ENCODE data around the gene TEN1. TPM values are rescaled to one million over a fixed set of nuclear protein-coding genes. Genes with fewer than 3 reads are reported as not detected.

TEN1 gene
- total and polyA plus RNA-seq, 8 donors: 14.2 to 121 (median 37.1) TPM; not detected in 1

DNA sequence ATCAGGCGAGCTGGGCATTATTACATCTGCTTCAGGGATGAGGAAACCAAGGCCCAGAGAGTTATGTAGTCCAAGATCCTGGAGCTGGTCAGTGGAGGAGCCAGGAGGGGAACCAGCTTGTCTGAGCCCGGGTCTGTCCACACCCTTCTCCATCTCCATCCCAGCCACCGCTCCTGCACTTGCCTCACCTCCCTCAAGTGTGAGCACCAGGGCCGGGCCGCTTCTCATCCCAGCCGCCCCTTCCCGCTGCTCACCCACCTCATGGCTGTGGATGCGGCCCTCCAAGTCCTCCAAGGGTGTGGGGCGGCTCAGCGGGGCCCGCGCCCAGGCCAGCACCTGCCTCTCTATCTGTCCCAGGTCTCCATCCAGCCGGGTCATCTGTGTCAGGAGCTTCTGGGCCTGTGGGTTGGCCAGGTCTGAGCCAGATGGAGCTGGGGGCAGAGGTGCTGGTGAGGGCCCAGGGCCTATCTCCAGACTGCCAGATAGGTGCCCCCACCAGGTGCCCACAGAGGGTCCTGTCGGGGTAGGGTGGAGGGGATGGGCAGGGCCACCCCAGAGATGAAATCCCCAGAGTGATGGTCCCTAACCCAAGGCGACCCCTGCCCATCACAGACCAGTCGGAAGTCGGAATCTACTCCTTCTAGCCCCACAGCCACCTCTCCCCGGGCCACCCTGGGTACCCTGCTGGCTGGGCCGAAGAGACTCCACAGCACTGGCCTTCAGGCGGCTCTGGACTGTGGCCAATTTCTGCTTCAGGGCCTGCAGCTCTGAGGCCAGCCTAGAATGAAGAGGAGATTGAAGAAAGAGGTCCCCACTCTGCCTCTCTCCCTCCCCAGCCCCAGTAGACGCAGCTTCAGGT lies 38.7 kb downstream of the TEN1 start:
- H3K27me3 ChIP-seq: peaks cover 0 to 21% (median 0%) of the 10 kb centered on the region in 3 donors
- DNase-seq: no peak
- H3K9me3 ChIP-seq: no peaks in the 10 kb centered on the region
- TF ChIP-seq POLR2AphosphoS5 (IDR thresholded peaks at IDR 0.05) (no peak), POLR2A (IDR thresholded peaks at IDR 0.05) (no peak), EP300 (IDR thresholded peaks at IDR 0.05) (no peak), CTCF (IDR thresholded peaks at IDR 0.05) (no peak)
- H3K4me1 ChIP-seq: peaks cover 0 to 16% (median 11%) of the 10 kb centered on the region in 4 donors
- no peak overlapping the region for H3K27ac ChIP-seq
- 87 to 93% (median 92%) methylated on average over 14 to 21 of the region's 21 CpGs for WGBS, 5 donors
- no peak overlapping the region for H3K4me3 ChIP-seq
- H3K36me3 ChIP-seq: peaks cover 0 to 20% (median 5%) of the 10 kb centered on the region in 4 donors
- intact Hi-C loops (cut with DNase I; ENCODE audit: low total_unique reads): no loop called here

GRCh38 chr17:76018340-76018680 lies 39.3 kb downstream of the TEN1 start:
- TF ChIP-seq EP300 (IDR thresholded peaks at IDR 0.05): no peak
- H3K27me3 ChIP-seq: peaks cover 0 to 21% (median 0%) of the 10 kb centered on the region in 3 donors
- no peaks in the 10 kb centered on the region for H3K9me3 ChIP-seq
- peaks cover 0 to 16% (median 11%) of the 10 kb centered on the region in 4 donors for H3K4me1 ChIP-seq
- WGBS, 5 donors: 82 to 88% (median 86%) methylated on average over 9 to 11 of the region's 11 CpGs
- DNase-seq: no peak
- intact Hi-C loops (cut with DNase I; ENCODE audit: low total_unique reads): no loop called here
- H3K27ac ChIP-seq: no peak overlapping the region
- peaks cover 0 to 22% (median 10%) of the 10 kb centered on the region in 4 donors for H3K36me3 ChIP-seq
- H3K4me3 ChIP-seq: no peak overlapping the region

DNA sequence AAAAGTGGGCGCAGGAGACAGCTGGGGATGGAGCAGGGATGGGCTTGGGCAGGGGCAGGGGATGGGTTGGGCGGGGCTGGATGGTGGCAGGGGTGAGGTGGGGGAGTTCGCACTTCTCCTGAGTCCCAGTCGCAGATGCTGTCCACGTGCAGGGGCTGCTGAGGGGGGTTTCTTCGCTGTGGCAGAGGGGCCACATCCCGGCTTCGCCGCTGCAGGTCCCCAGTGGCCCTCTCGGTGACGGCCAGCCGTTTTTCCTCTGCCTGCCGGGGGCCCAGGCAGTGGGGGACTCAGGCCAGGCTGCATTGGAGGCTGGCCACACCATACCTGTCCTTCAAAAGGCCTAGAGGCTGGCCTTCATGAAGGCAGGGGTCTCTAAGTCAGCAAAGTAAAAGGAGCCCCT lies 39.8 kb downstream of the TEN1 start:
- intact Hi-C loops (cut with DNase I; ENCODE audit: low total_unique reads): no loop called here
- Histone ChIP-seq H3K4me3 (no peak overlapping the region), H3K9me3 (no peaks in the 10 kb centered on the region), H3K27me3 (peaks cover 0 to 21% (median 0%) of the 10 kb centered on the region in 3 donors), H3K27ac (no peak overlapping the region), H3K4me1 (peaks cover 0 to 16% (median 11%) of the 10 kb centered on the region in 4 donors), H3K36me3 (peaks cover 0 to 22% (median 12%) of the 10 kb centered on the region in 4 donors)
- WGBS, 5 donors: 85 to 92% (median 91%) methylated on average over 12 to 13 of the region's 13 CpGs
- TF ChIP-seq POLR2A (IDR thresholded peaks at IDR 0.05): no peak
- no peak for TF ChIP-seq POLR2AphosphoS5 (IDR thresholded peaks at IDR 0.05)
- TF ChIP-seq CTCF (IDR thresholded peaks at IDR 0.05): no peak
- no peak for TF ChIP-seq EP300 (IDR thresholded peaks at IDR 0.05)
- no peak for DNase-seq

DNA sequence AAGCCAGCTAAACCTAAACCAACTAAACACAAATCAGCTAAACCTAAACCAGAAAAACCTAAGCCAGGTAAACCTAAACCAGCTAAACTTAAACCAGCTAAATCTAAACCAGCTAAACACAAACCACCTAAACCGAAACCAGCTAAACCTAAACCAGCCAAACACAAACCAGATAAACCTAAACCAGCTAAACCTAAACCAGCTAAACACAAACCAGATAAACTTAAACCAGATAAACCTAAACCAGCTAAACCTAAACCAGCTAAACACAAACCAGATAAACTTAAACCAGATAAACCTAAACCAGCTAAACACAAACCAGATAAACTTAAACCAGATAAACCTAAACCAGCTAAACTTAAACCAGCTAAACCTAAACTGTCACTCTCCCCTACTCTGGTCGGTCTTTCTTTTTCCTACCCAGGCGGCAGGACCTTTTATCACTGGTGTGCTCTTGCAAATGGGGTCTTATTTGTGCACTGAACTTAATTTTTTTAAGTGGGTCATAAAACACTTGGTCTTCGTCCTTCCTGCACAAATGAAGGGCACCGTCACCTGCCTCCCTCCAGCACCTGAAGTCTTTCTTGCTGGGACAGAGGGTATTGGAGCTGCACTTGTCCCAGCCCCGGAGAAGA lies 40.9 kb downstream of the TEN1 start:
- TF ChIP-seq CTCF (IDR thresholded peaks at IDR 0.05) (no peak), EP300 (IDR thresholded peaks at IDR 0.05) (no peak), POLR2AphosphoS5 (IDR thresholded peaks at IDR 0.05) (no peak), POLR2A (IDR thresholded peaks at IDR 0.05) (no peak)
- WGBS, 5 donors: 87 to 92% (median 88%) methylated on average over 6 of the region's 6 CpGs
- Histone ChIP-seq H3K27ac (no peak overlapping the region), H3K4me3 (no peak overlapping the region), H3K27me3 (peaks cover 0 to 18% (median 0%) of the 10 kb centered on the region in 3 donors), H3K4me1 (peaks cover 0 to 5% (median 2%) of the 10 kb centered on the region in 4 donors), H3K36me3 (peaks cover 0 to 22% (median 12%) of the 10 kb centered on the region in 4 donors), H3K9me3 (no peaks in the 10 kb centered on the region)
- intact Hi-C loops (cut with DNase I; ENCODE audit: low total_unique reads): loop anchor here (10.0 kb wide), 1 partner anchor 275 kb away; no protein-coding TSS in a partner anchor
- no peak for DNase-seq

All from stomach (tissue), 9 donors.